HG03432 (cell line): Measurements from ENCODE around the gene PEX7.
"Not testable (repeated sequence)": the region's sequence is repeated elsewhere in the genome, so short reads cannot be mapped to it uniquely, and the experiment has no call there.

Source experiments
- ATAC-seq: cut with Tn5 transposase; IDR thresholded peaks from one replicate; pipeline ENCODE4 v1.9.1; 2021; ENCODE audit warnings: mild to moderate bottlenecking, moderate library complexity; ENCODE audit not compliant: unreplicated experiment

The PEX7 gene

GRCh38 chr6:136840276-136841001 is 18.0 kb downstream of the PEX7 start:
- no peak for ATAC-seq

- no peak for ATAC-seq
Observed at GRCh38 chr6:136843210-136843609, 20.8 kb downstream of the PEX7 start.

- no peak for ATAC-seq
Observed at GRCh38 chr6:136846046-136846445, 23.7 kb downstream of the PEX7 start.

GRCh38 chr6:136846477-136846876 is 24.1 kb downstream of the PEX7 start:
- ATAC-seq, result not testable (repeated sequence)

- not testable (repeated sequence) for ATAC-seq
Observed at GRCh38 chr6:136849979-136850563, 27.7 kb downstream of the PEX7 start.

- ATAC-seq, result no peak
Observed at GRCh38 chr6:136859430-136859829, 37.0 kb downstream of the PEX7 start.

GRCh38 chr6:136860043-136860442 is 37.7 kb downstream of the PEX7 start:
- ATAC-seq, result no peak

- no peak for ATAC-seq
Observed at GRCh38 chr6:136862662-136863061, 40.3 kb downstream of the PEX7 start.

GRCh38 chr6:136863752-136864151 is 41.4 kb downstream of the PEX7 start:
- no peak for ATAC-seq

- no peak for ATAC-seq
Observed at GRCh38 chr6:136864676-136865075, 42.3 kb downstream of the PEX7 start.

- no peak for ATAC-seq
Observed at GRCh38 chr6:136866872-136867416, 44.6 kb downstream of the PEX7 start.

- no peak for ATAC-seq
Observed at GRCh38 chr6:136869451-136869850, 47.1 kb downstream of the PEX7 start.

- ATAC-seq, result no peak
Observed at GRCh38 chr6:136873748-136874147, 51.4 kb downstream of the PEX7 start.

GRCh38 chr6:136876469-136876868 is 54.1 kb downstream of the PEX7 start:
- ATAC-seq, result not testable (repeated sequence)

- ATAC-seq, result no peak
Observed at GRCh38 chr6:136880748-136881460, 58.5 kb downstream of the PEX7 start.

- ATAC-seq, result no peak
Observed at GRCh38 chr6:136886091-136886490, 63.7 kb downstream of the PEX7 start.

GRCh38 chr6:136887953-136888352 is 65.6 kb downstream of the PEX7 start:
- ATAC-seq, result no peak

- ATAC-seq, result no peak
Observed at GRCh38 chr6:136889271-136890193, 67.1 kb downstream of the PEX7 start.

GRCh38 chr6:136890194-136890839 is 67.9 kb downstream of the PEX7 start:
- ATAC-seq, result no peak

GRCh38 chr6:136890986-136891385 is 68.6 kb downstream of the PEX7 start:
- no peak for ATAC-seq
